Esophagus squamous epithelium (tissue), 5 donors: Measurements from ENCODE around the gene TENT4B. TPM values are rescaled to one million over a fixed set of nuclear protein-coding genes. Genes with fewer than 3 reads are reported as not detected.

ENCODE experiments used
- DNase-seq: peaks from one replicate; lab custom pipeline; 2025; lab: John Stamatoyannopoulos, UW
- H3K27ac ChIP-seq, 4 donors: fragments of 200-600 bp; sonication (generic); one replicate each; pipeline ENCODE4 v1.5.1; 2016 to 2019; ENCODE audit warnings: mild to moderate bottlenecking in 1 of 4
- H3K27me3 ChIP-seq, 4 donors: fragments of 200-600 bp; sonication (generic); 1 replicate in 3 of 4; 2 replicates in 1 of 4; pipeline versions ENCODE4 v1.5.1 to v1.6.0; 2017 to 2021; ENCODE audit warnings: antibody characterized with exemption in 1 of 4
- H3K36me3 ChIP-seq, 3 donors: fragments of 200-600 bp; sonication (generic); one replicate each; pipeline ENCODE4 v1.5.1; 2016 to 2019
- H3K4me1 ChIP-seq, 3 donors: fragments of 200-600 bp; sonication (generic); one replicate each; pipeline ENCODE4 v1.5.1; 2017 to 2019
- H3K4me3 ChIP-seq, 4 donors: fragments of 200-600 bp; sonication (generic); 1 replicate in 3 of 4; 2 replicates in 1 of 4; pipeline ENCODE4 v1.5.1; 2016 to 2019; ENCODE audit warnings: mild to moderate bottlenecking in 2 of 4, moderate library complexity in 1 of 4
- H3K9me3 ChIP-seq, 3 donors: fragments of 200-600 bp; sonication (generic); one replicate each; pipeline ENCODE4 v1.5.1; 2016 to 2019
- CTCF ChIP-seq, 6 experiments: fragments of 450-650 bp in 4 of 6; fragments of 200-600 bp in 2 of 6; sonication (generic) in 2 of 6; IDR thresholded peaks; one replicate each; pipeline ENCODE4 v1.5.1; 2016 to 2019; ENCODE audit warnings: antibody characterized with exemption in 6 of 6, mild to moderate bottlenecking in 4 of 6, moderate library complexity in 4 of 6
- POLR2A ChIP-seq, 4 donors: fragments of 450-650 bp; IDR thresholded peaks; one replicate each; pipeline ENCODE4 v1.6.1; 2017; ENCODE audit warnings: antibody characterized with exemption in 4 of 4, mild to moderate bottlenecking in 4 of 4, moderate library complexity in 3 of 4
- whole genome bisulfite sequencing, 2 donors: methylation state at CpG; one replicate each; pipeline ENCODE4 v1.1.5; 2018; 5-methylcytosine and 5-hydroxymethylcytosine counted together
- intact Hi-C: fragments of 100-400 bp; cut with DNase I; formaldehyde crosslinking; loops from one replicate; pipeline ENCODE4 v1.15.0; 2022
- total RNA-seq, 4 donors: library from RNA; depleted of rRNA; stranded (reverse); fragments of >200 nt; gene quantifications; one replicate each; pipeline ENCODE4 v1.1.0, GENCODE V29; 2016
- donor health status: DM: yes; HTN: yes; CAD: no.

Gene TENT4B
- total RNA-seq, 4 donors from 2014 or later: 6.3 to 11.4 (median 8.4) TPM

- TF ChIP-seq CTCF (IDR thresholded peaks at IDR 0.05): no peak
- intact Hi-C loops: no loop called here
- Histone ChIP-seq H3K27ac (peak overlapping the region; percentile 56 to 76 (median 76)), H3K4me3 (peak overlapping the region; percentile 9 to 60 (median 44)), H3K27me3 (no peaks in the 10 kb centered on the region), H3K9me3 (no peaks in the 10 kb centered on the region), H3K4me1 (peaks cover 10 to 49% (median 20%) of the 10 kb centered on the region in 3 donors), H3K36me3 (peaks cover 0 to 22% (median 0%) of the 10 kb centered on the region in 3 donors)
- DNase-seq: no peak
- WGBS, 2 donors: 58 to 79% methylated on average over 3 to 4 of the region's 8 CpGs
Observed at GRCh38 chr16:50267151-50267631, 114.1 kb downstream of the TENT4B start.

GRCh38 chr16:50267651-50268050 is 114.5 kb downstream of the TENT4B start:
- TF ChIP-seq POLR2A (IDR thresholded peaks at IDR 0.05): no peak
- TF ChIP-seq CTCF (IDR thresholded peaks at IDR 0.05): no peak
- peaks cover 0 to 25% (median 0%) of the 10 kb centered on the region in 3 donors for H3K36me3 ChIP-seq
- peaks cover 10 to 54% (median 20%) of the 10 kb centered on the region in 3 donors for H3K4me1 ChIP-seq
- peak overlapping the region in 3 of 4 donors; percentile 14 to 60 (median 44) for H3K4me3 ChIP-seq
- no peaks in the 10 kb centered on the region for H3K9me3 ChIP-seq
- no peak for DNase-seq
- no peaks in the 10 kb centered on the region for H3K27me3 ChIP-seq
- intact Hi-C loops: no loop called here
- WGBS, 2 donors: 40 to 45% methylated on average over 3 of the region's 3 CpGs
- H3K27ac ChIP-seq: peak overlapping the region in 3 of 4 donors; percentile 56 to 76 (median 76)

- H3K4me3 ChIP-seq: peak overlapping the region in 2 of 4 donors; percentile 30 to 44
- no peak for TF ChIP-seq POLR2A (IDR thresholded peaks at IDR 0.05)
- no peak for TF ChIP-seq CTCF (IDR thresholded peaks at IDR 0.05)
- no peaks in the 10 kb centered on the region for H3K9me3 ChIP-seq
- 70 to 75% methylated on average over 3 to 5 of the region's 5 CpGs for WGBS, 2 donors
- H3K36me3 ChIP-seq: peaks cover 0 to 25% (median 0%) of the 10 kb centered on the region in 3 donors
- intact Hi-C loops: no loop called here
- peak overlapping the region in 1 of 4 donors; percentile 76 for H3K27ac ChIP-seq
- DNase-seq: no peak
- no peaks in the 10 kb centered on the region for H3K27me3 ChIP-seq
- H3K4me1 ChIP-seq: peaks cover 10 to 61% (median 20%) of the 10 kb centered on the region in 3 donors
Observed at GRCh38 chr16:50268352-50268751, 115.2 kb downstream of the TENT4B start.

DNA sequence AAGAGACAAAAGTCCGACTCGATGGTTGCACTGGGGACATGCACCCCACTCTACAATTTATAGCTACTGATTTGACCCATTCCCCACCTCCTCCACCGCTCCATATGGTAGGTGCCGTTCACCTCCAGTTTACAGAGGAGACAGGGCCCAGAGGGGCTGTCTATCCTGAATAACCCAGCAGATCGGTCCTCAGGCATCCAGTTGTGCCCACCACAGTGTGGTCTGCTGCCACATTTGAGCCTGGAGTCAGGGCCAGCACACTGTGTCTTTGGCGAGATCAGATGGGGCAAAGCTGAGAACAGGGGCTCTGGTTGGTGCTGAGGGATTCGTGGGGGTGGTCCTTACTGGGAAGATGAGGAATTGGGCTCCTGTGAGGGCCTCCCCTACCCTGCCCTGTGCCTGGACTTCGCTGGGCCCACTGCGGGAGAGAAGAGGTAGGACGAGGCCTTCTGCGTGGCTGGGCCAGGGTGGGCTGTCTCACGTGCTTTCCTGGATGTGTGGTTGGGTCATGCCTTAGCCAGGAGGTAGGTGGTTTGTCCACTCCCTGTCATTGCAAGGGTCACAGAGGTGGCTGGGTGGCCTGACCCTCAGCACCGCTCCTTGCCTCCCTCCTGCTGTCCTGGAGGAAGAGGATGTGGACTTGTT is 116.1 kb downstream of the TENT4B start:
- intact Hi-C loops: no loop called here
- no peak overlapping the region for H3K4me3 ChIP-seq
- H3K9me3 ChIP-seq: no peaks in the 10 kb centered on the region
- WGBS, 2 donors: 83 to 94% methylated on average over 5 of the region's 13 CpGs
- no peak overlapping the region for H3K27ac ChIP-seq
- peaks cover 0 to 25% (median 0%) of the 10 kb centered on the region in 3 donors for H3K36me3 ChIP-seq
- peaks cover 10 to 67% (median 20%) of the 10 kb centered on the region in 3 donors for H3K4me1 ChIP-seq
- TF ChIP-seq CTCF (IDR thresholded peaks at IDR 0.05) (no peak), POLR2A (IDR thresholded peaks at IDR 0.05) (no peak)
- DNase-seq: no peak
- H3K27me3 ChIP-seq: no peaks in the 10 kb centered on the region

DNA sequence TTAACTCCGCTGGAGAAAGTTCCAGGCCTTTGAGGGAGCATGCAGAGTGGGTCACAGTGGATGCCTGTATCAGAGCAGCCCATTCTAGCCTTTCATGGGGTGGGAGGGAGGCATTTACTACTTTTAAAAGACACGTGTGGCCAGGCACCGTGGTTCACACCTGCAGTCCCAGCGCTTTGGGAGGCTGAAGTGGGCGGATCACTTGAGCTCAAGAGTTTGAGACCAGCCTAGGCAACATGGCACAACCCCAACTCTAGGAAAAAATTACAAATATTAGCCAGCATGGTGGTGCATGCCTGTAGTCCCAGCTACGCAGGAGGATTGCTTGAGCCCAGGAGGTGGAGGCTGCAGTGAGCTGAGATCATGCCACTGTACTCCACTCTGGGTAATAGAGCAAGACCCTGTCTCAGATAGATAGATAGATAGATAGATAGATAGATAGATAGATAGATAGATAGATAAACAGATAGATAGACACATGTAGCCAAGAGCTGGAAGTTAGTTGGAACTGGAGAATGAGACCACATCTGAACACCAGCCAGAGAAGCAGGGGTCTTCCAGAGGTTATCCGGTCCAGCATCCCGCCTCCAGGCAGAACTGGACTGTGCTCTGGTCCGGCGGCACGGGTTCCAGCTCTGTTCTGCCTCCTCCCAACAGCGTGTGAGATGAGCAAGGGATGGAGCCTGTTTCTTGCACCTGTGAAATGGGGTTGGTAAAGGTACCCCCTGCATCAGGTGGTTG is 116.8 kb downstream of the TENT4B start:
- 83 to 93% methylated on average over 8 to 11 of the region's 12 CpGs for WGBS, 2 donors
- H3K9me3 ChIP-seq: no peaks in the 10 kb centered on the region
- peaks cover 0 to 25% (median 0%) of the 10 kb centered on the region in 3 donors for H3K36me3 ChIP-seq
- H3K4me1 ChIP-seq: peaks cover 10 to 73% (median 20%) of the 10 kb centered on the region in 3 donors
- no peak overlapping the region for H3K4me3 ChIP-seq
- no peak for DNase-seq
- H3K27ac ChIP-seq: no peak overlapping the region
- H3K27me3 ChIP-seq: no peaks in the 10 kb centered on the region
- TF ChIP-seq CTCF (IDR thresholded peaks at IDR 0.05) (no peak), POLR2A (IDR thresholded peaks at IDR 0.05) (no peak)
- intact Hi-C loops: no loop called here
